Measurements from ENCODE around the gene PLA2G6.

The PLA2G6 gene

GRCh38 chr22:38220163-38220562 is 38.5 kb upstream of the PLA2G6 start:
- CTCF ChIA-PET: interaction anchor here (1.1 kb wide), 2 partner anchors 9 to 84 kb away, joined by 3 read pairs; no protein-coding TSS in a partner anchor

GRCh38 chr22:38219632-38220031 is 38.0 kb upstream of the PLA2G6 start:
- Histone ChIP-seq H3K27ac (ENCODE audit: insufficient read depth in 1 of 2, low read depth in 1 of 2, low read length in 2 of 2, poor library complexity in 1 of 2, severe bottlenecking in 2 of 2) (no peak overlapping the region), H3K9me3 (ENCODE audit: control extremely low read depth in 1 of 5, control insufficient read depth in 4 of 5, insufficient read depth in 2 of 5, low read depth in 1 of 5, low read length in 4 of 5) (no peaks in the 10 kb centered on the region), H3K4me1 (ENCODE audit: control extremely low read depth in 1 of 4, control insufficient read depth in 4 of 4, insufficient read depth in 4 of 4, low read length in 3 of 4) (peaks cover 0 to 10% (median 4%) of the 10 kb centered on the region in 4 experiments), H3K27me3 (replicated peaks in 2 of 5; ENCODE audit: control insufficient read depth in 4 of 5, insufficient read depth in 5 of 5, low read length in 4 of 5) (no peaks in the 10 kb centered on the region), H3K4me3 (ENCODE audit: control insufficient read depth in 1 of 7, extremely low read depth in 1 of 7, insufficient read depth in 4 of 7, low read depth in 2 of 7, low read length in 6 of 7) (no peak overlapping the region), H3K36me3 (ENCODE audit: control insufficient read depth in 4 of 4, insufficient read depth in 4 of 4, low read length in 3 of 4) (peaks cover 0 to 24% (median 13%) of the 10 kb centered on the region in 4 experiments)
- 82% methylated on average over 5 of the region's 10 CpGs for WGBS (ENCODE audit: insufficient coverage)
- POLR2A ChIA-PET: no interaction called here
- CTCF ChIA-PET: interaction anchor here (0.9 to 1.6 kb wide), 4 partner anchors 9 to 167 kb away, joined by 3 to 5 read pairs (median 3); no protein-coding TSS in a partner anchor
- DNase-seq: peak in 1 of 3 donors; percentile 55

More at GRCh38 chr22:38220163-38220562, 38.5 kb upstream of the PLA2G6 start:
- H3K9me3 ChIP-seq (ENCODE audit: control extremely low read depth in 1 of 5, control insufficient read depth in 4 of 5, insufficient read depth in 2 of 5, low read depth in 1 of 5, low read length in 4 of 5): no peaks in the 10 kb centered on the region
- POLR2A ChIA-PET: no interaction called here
- WGBS (ENCODE audit: insufficient coverage): 94% methylated on average over 7 of the region's 8 CpGs
- no peak for DNase-seq
- H3K4me1 ChIP-seq (ENCODE audit: control extremely low read depth in 1 of 4, control insufficient read depth in 4 of 4, insufficient read depth in 4 of 4, low read length in 3 of 4): peaks cover 0 to 10% (median 4%) of the 10 kb centered on the region in 4 experiments
- H3K4me3 ChIP-seq (ENCODE audit: control insufficient read depth in 1 of 7, extremely low read depth in 1 of 7, insufficient read depth in 4 of 7, low read depth in 2 of 7, low read length in 6 of 7): no peak overlapping the region
- H3K27ac ChIP-seq (ENCODE audit: insufficient read depth in 1 of 2, low read depth in 1 of 2, low read length in 2 of 2, poor library complexity in 1 of 2, severe bottlenecking in 2 of 2): no peak overlapping the region
- no peaks in the 10 kb centered on the region for H3K27me3 ChIP-seq (replicated peaks in 2 of 5; ENCODE audit: control insufficient read depth in 4 of 5, insufficient read depth in 5 of 5, low read length in 4 of 5)
- H3K36me3 ChIP-seq (ENCODE audit: control insufficient read depth in 4 of 4, insufficient read depth in 4 of 4, low read length in 3 of 4): peaks cover 0 to 28% (median 11%) of the 10 kb centered on the region in 4 experiments

- Histone ChIP-seq H3K36me3 (ENCODE audit: control insufficient read depth in 4 of 4, insufficient read depth in 4 of 4, low read length in 3 of 4) (peaks cover 0 to 23% (median 12%) of the 10 kb centered on the region in 4 experiments), H3K27me3 (replicated peaks in 2 of 5; ENCODE audit: control insufficient read depth in 4 of 5, insufficient read depth in 5 of 5, low read length in 4 of 5) (no peaks in the 10 kb centered on the region), H3K9me3 (ENCODE audit: control extremely low read depth in 1 of 5, control insufficient read depth in 4 of 5, insufficient read depth in 2 of 5, low read depth in 1 of 5, low read length in 4 of 5) (no peaks in the 10 kb centered on the region), H3K4me1 (ENCODE audit: control extremely low read depth in 1 of 4, control insufficient read depth in 4 of 4, insufficient read depth in 4 of 4, low read length in 3 of 4) (peaks cover 0 to 16% (median 7%) of the 10 kb centered on the region in 4 experiments), H3K4me3 (ENCODE audit: control insufficient read depth in 1 of 7, extremely low read depth in 1 of 7, insufficient read depth in 4 of 7, low read depth in 2 of 7, low read length in 6 of 7) (no peak overlapping the region), H3K27ac (ENCODE audit: insufficient read depth in 1 of 2, low read depth in 1 of 2, low read length in 2 of 2, poor library complexity in 1 of 2, severe bottlenecking in 2 of 2) (no peak overlapping the region)
- ChIA-PET CTCF (interaction anchor here (0.9 to 1.6 kb wide), 4 partner anchors 10 to 167 kb away, joined by 3 to 5 read pairs (median 3); no protein-coding TSS in a partner anchor), POLR2A (no interaction called here)
- DNase-seq: peak in 2 of 3 donors; percentile 66 to 82
- WGBS (ENCODE audit: insufficient coverage): 82% methylated on average over 23 of the region's 25 CpGs
Measured at GRCh38 chr22:38218661-38219622, 37.3 kb upstream of the PLA2G6 start.

GRCh38 chr22:38215156-38216038 is 33.8 kb upstream of the PLA2G6 start:
- H3K4me3 ChIP-seq (ENCODE audit: control insufficient read depth in 1 of 7, extremely low read depth in 1 of 7, insufficient read depth in 4 of 7, low read depth in 2 of 7, low read length in 6 of 7): no peak overlapping the region
- WGBS (ENCODE audit: insufficient coverage): 91% methylated on average over 6 of the region's 11 CpGs
- H3K27ac ChIP-seq (ENCODE audit: insufficient read depth in 1 of 2, low read depth in 1 of 2, low read length in 2 of 2, poor library complexity in 1 of 2, severe bottlenecking in 2 of 2): no peak overlapping the region
- H3K27me3 ChIP-seq (replicated peaks in 2 of 5; ENCODE audit: control insufficient read depth in 4 of 5, insufficient read depth in 5 of 5, low read length in 4 of 5): no peaks in the 10 kb centered on the region
- H3K4me1 ChIP-seq (ENCODE audit: control extremely low read depth in 1 of 4, control insufficient read depth in 4 of 4, insufficient read depth in 4 of 4, low read length in 3 of 4): peaks cover 0 to 17% (median 7%) of the 10 kb centered on the region in 4 experiments
- no peak for DNase-seq
- CTCF ChIA-PET: interaction anchor here (0.7 to 1.4 kb wide), 5 partner anchors 13 to 120 kb away, joined by 3 to 4 read pairs (median 3); no protein-coding TSS in a partner anchor
- H3K9me3 ChIP-seq (ENCODE audit: control extremely low read depth in 1 of 5, control insufficient read depth in 4 of 5, insufficient read depth in 2 of 5, low read depth in 1 of 5, low read length in 4 of 5): no peaks in the 10 kb centered on the region
- H3K36me3 ChIP-seq (ENCODE audit: control insufficient read depth in 4 of 4, insufficient read depth in 4 of 4, low read length in 3 of 4): peaks cover 0 to 17% (median 2%) of the 10 kb centered on the region in 4 experiments
- POLR2A ChIA-PET: interaction anchor here (0.6 kb wide), 1 partner anchor 311 kb away, joined by 3 read pairs; no protein-coding TSS in a partner anchor

- H3K4me1 ChIP-seq (ENCODE audit: control extremely low read depth in 1 of 4, control insufficient read depth in 4 of 4, insufficient read depth in 4 of 4, low read length in 3 of 4): peaks cover 0 to 17% (median 5%) of the 10 kb centered on the region in 4 experiments
- CTCF ChIA-PET: interaction anchor here (0.7 to 1.2 kb wide), 4 partner anchors 16 to 99 kb away, joined by 3 to 4 read pairs (median 3); partner anchors contain the start of gene PLA2G6
- peak overlapping the region in 1 of 7 experiments; percentile 45 for H3K4me3 ChIP-seq (ENCODE audit: control insufficient read depth in 1 of 7, extremely low read depth in 1 of 7, insufficient read depth in 4 of 7, low read depth in 2 of 7, low read length in 6 of 7)
- 44% methylated on average over 60 of the region's 81 CpGs for WGBS (ENCODE audit: insufficient coverage)
- H3K36me3 ChIP-seq (ENCODE audit: control insufficient read depth in 4 of 4, insufficient read depth in 4 of 4, low read length in 3 of 4): peaks cover 0 to 17% (median 2%) of the 10 kb centered on the region in 4 experiments
- DNase-seq: peak; percentile 72 to 91 (median 90)
- H3K27ac ChIP-seq (ENCODE audit: insufficient read depth in 1 of 2, low read depth in 1 of 2, low read length in 2 of 2, poor library complexity in 1 of 2, severe bottlenecking in 2 of 2): no peak overlapping the region
- H3K27me3 ChIP-seq (replicated peaks in 2 of 5; ENCODE audit: control insufficient read depth in 4 of 5, insufficient read depth in 5 of 5, low read length in 4 of 5): no peaks in the 10 kb centered on the region
- no peaks in the 10 kb centered on the region for H3K9me3 ChIP-seq (ENCODE audit: control extremely low read depth in 1 of 5, control insufficient read depth in 4 of 5, insufficient read depth in 2 of 5, low read depth in 1 of 5, low read length in 4 of 5)
- POLR2A ChIA-PET: interaction anchor here (0.7 kb wide), 1 partner anchor 38 kb away, joined by 3 read pairs; no protein-coding TSS in a partner anchor
Measured at GRCh38 chr22:38214302-38215056, 32.8 kb upstream of the PLA2G6 start.

GRCh38 chr22:38213990-38214301 is 32.3 kb upstream of the PLA2G6 start:
- H3K4me1 ChIP-seq (ENCODE audit: control extremely low read depth in 1 of 4, control insufficient read depth in 4 of 4, insufficient read depth in 4 of 4, low read length in 3 of 4): peaks cover 0 to 15% (median 3%) of the 10 kb centered on the region in 4 experiments
- H3K4me3 ChIP-seq (ENCODE audit: control insufficient read depth in 1 of 7, extremely low read depth in 1 of 7, insufficient read depth in 4 of 7, low read depth in 2 of 7, low read length in 6 of 7): no peak overlapping the region
- WGBS (ENCODE audit: insufficient coverage): 57% methylated on average over 8 of the region's 8 CpGs
- POLR2A ChIA-PET: no interaction called here
- no peak overlapping the region for H3K27ac ChIP-seq (ENCODE audit: insufficient read depth in 1 of 2, low read depth in 1 of 2, low read length in 2 of 2, poor library complexity in 1 of 2, severe bottlenecking in 2 of 2)
- CTCF ChIA-PET: interaction anchor here (0.9 to 1.2 kb wide), 2 partner anchors 89 to 99 kb away, joined by 3 read pairs; no protein-coding TSS in a partner anchor
- DNase-seq: no peak
- H3K27me3 ChIP-seq (replicated peaks in 2 of 5; ENCODE audit: control insufficient read depth in 4 of 5, insufficient read depth in 5 of 5, low read length in 4 of 5): no peaks in the 10 kb centered on the region
- H3K9me3 ChIP-seq (ENCODE audit: control extremely low read depth in 1 of 5, control insufficient read depth in 4 of 5, insufficient read depth in 2 of 5, low read depth in 1 of 5, low read length in 4 of 5): no peaks in the 10 kb centered on the region
- peaks cover 0 to 17% (median 2%) of the 10 kb centered on the region in 4 experiments for H3K36me3 ChIP-seq (ENCODE audit: control insufficient read depth in 4 of 4, insufficient read depth in 4 of 4, low read length in 3 of 4)
